Esophagus (tissue), 2 donors: ENCODE data around the gene CPZ. TPM values are rescaled to one million over a fixed set of nuclear protein-coding genes. Genes with fewer than 3 reads are reported as not detected.

Source experiments
- H3K27ac ChIP-seq, 2 donors: one replicate each; pipeline ENCODE4 v1.5.1; 2013; ENCODE audit warnings: low read depth in 2 of 2, mild to moderate bottlenecking in 2 of 2, inconsistent platforms in 1 of 2, low read length in 1 of 2, moderate library complexity in 1 of 2
- H3K27me3 ChIP-seq, 2 donors: one replicate each; pipeline ENCODE4 v1.6.1; 2013; ENCODE audit warnings: low read length in 2 of 2, control low read depth in 1 of 2, mild to moderate bottlenecking in 1 of 2; ENCODE audit not compliant: insufficient read depth in 2 of 2, control insufficient read depth in 1 of 2
- H3K36me3 ChIP-seq, 2 donors: one replicate each; pipeline ENCODE4 v1.6.1; 2013; ENCODE audit warnings: low read length in 1 of 2; ENCODE audit not compliant: control insufficient read depth in 2 of 2, insufficient read depth in 2 of 2
- H3K4me1 ChIP-seq, 2 donors: one replicate each; pipeline ENCODE4 v1.6.1; 2013; ENCODE audit warnings: low read length in 1 of 2; ENCODE audit not compliant: control insufficient read depth in 2 of 2, insufficient read depth in 2 of 2
- H3K4me3 ChIP-seq, 2 donors: one replicate each; pipeline ENCODE4 v1.5.1; 2013; ENCODE audit warnings: low read length in 2 of 2, mild to moderate bottlenecking in 2 of 2, low read depth in 1 of 2, moderate library complexity in 1 of 2
- H3K9me3 ChIP-seq, 2 donors: one replicate each; pipeline ENCODE4 v1.6.1; 2013; ENCODE audit warnings: mild to moderate bottlenecking in 2 of 2, low read depth in 1 of 2, low read length in 1 of 2, moderate library complexity in 1 of 2; ENCODE audit not compliant: control insufficient read depth in 2 of 2, insufficient read depth in 1 of 2
- whole genome bisulfite sequencing, 2 donors: extraction: QIAGEN DNeasy Blood & Tissue Kit; methylation state at CpG; one replicate each; pipeline ENCODE4 v1.1.7; 2013; 5-methylcytosine and 5-hydroxymethylcytosine counted together
- polyA plus RNA-seq, 2 donors: library from polyadenylated mRNA; stranded (reverse); fragments of 200-250 nt; gene quantifications; one replicate each; pipeline ENCODE4 v1.2.3, GENCODE V29; 2013
- donor health status: healthy with polysubstance abuse.
- donor health status: Bipolar disorder and iron deficiency.

The CPZ gene
- polyA plus RNA-seq, 2 donors = 3.4 to 7.2 TPM

- H3K27ac ChIP-seq = no peak overlapping the region
- no peaks in the 10 kb centered on the region for H3K27me3 ChIP-seq
- H3K4me3 ChIP-seq = no peak overlapping the region
- peaks cover 0 to 2% of the 10 kb centered on the region in 2 donors for H3K36me3 ChIP-seq
- peaks cover 0 to 8% of the 10 kb centered on the region in 2 donors for H3K9me3 ChIP-seq
- H3K4me1 ChIP-seq = peaks cover 4 to 6% of the 10 kb centered on the region in 2 donors
- WGBS, 2 donors = 36 to 39% methylated on average over 6 of the region's 6 CpGs
Observed at GRCh38 chr4:8585186-8585585, 7.4 kb upstream of the CPZ start.

GRCh38 chr4:8585721-8586212, 6.8 kb upstream of the CPZ start:
- H3K27me3 ChIP-seq = no peaks in the 10 kb centered on the region
- no peak overlapping the region for H3K4me3 ChIP-seq
- peaks cover 3 to 6% of the 10 kb centered on the region in 2 donors for H3K4me1 ChIP-seq
- 46 to 55% methylated on average over 7 of the region's 7 CpGs for WGBS, 2 donors
- H3K36me3 ChIP-seq = peaks cover 0 to 2% of the 10 kb centered on the region in 2 donors
- no peak overlapping the region for H3K27ac ChIP-seq
- peaks cover 0 to 8% of the 10 kb centered on the region in 2 donors for H3K9me3 ChIP-seq

- 50 to 52% methylated on average over 5 of the region's 5 CpGs for WGBS, 2 donors
- peaks cover 2 to 3% of the 10 kb centered on the region in 2 donors for H3K4me1 ChIP-seq
- peaks cover 0 to 6% of the 10 kb centered on the region in 2 donors for H3K9me3 ChIP-seq
- peaks cover 0 to 2% of the 10 kb centered on the region in 2 donors for H3K36me3 ChIP-seq
- no peaks in the 10 kb centered on the region for H3K27me3 ChIP-seq
- no peak overlapping the region for H3K27ac ChIP-seq
- no peak overlapping the region for H3K4me3 ChIP-seq
Observed at GRCh38 chr4:8586246-8586645, 6.3 kb upstream of the CPZ start.

GRCh38 chr4:8586671-8587468, 5.7 kb upstream of the CPZ start:
- H3K27me3 ChIP-seq = peaks cover 0 to 1% of the 10 kb centered on the region in 2 donors
- peaks cover 0 to 2% of the 10 kb centered on the region in 2 donors for H3K9me3 ChIP-seq
- 68 to 76% methylated on average over 34 to 37 of the region's 37 CpGs for WGBS, 2 donors
- no peak overlapping the region for H3K27ac ChIP-seq
- H3K4me1 ChIP-seq = peaks cover 0 to 2% of the 10 kb centered on the region in 2 donors
- H3K36me3 ChIP-seq = no peaks in the 10 kb centered on the region
- H3K4me3 ChIP-seq = no peak overlapping the region

GRCh38 chr4:8587469-8588195, 4.9 kb upstream of the CPZ start:
- Histone ChIP-seq H3K4me1 (no peaks in the 10 kb centered on the region), H3K36me3 (no peaks in the 10 kb centered on the region), H3K27ac (no peak overlapping the region), H3K9me3 (peaks cover 0 to 2% of the 10 kb centered on the region in 2 donors), H3K4me3 (no peak overlapping the region), H3K27me3 (peaks cover 0 to 9% of the 10 kb centered on the region in 2 donors)
- 76 to 80% methylated on average over 18 of the region's 18 CpGs for WGBS, 2 donors

GRCh38 chr4:8588196-8588470, 4.4 kb upstream of the CPZ start:
- no peak overlapping the region for H3K27ac ChIP-seq
- H3K27me3 ChIP-seq = peaks cover 0 to 10% of the 10 kb centered on the region in 2 donors
- no peak overlapping the region for H3K4me3 ChIP-seq
- no peaks in the 10 kb centered on the region for H3K36me3 ChIP-seq
- 89 to 90% methylated on average over 2 of the region's 2 CpGs for WGBS, 2 donors
- no peaks in the 10 kb centered on the region for H3K4me1 ChIP-seq
- H3K9me3 ChIP-seq = peaks cover 0 to 2% of the 10 kb centered on the region in 2 donors

GRCh38 chr4:8589336-8589735, 3.2 kb upstream of the CPZ start:
- Histone ChIP-seq H3K9me3 (peaks cover 0 to 2% of the 10 kb centered on the region in 2 donors), H3K4me3 (no peak overlapping the region), H3K27ac (no peak overlapping the region), H3K36me3 (no peaks in the 10 kb centered on the region), H3K27me3 (peaks cover 0 to 10% of the 10 kb centered on the region in 2 donors), H3K4me1 (no peaks in the 10 kb centered on the region)
- 77 to 81% methylated on average over 10 of the region's 10 CpGs for WGBS, 2 donors

GRCh38 chr4:8589823-8590545, 2.6 kb upstream of the CPZ start:
- no peak overlapping the region for H3K4me3 ChIP-seq
- H3K36me3 ChIP-seq = no peaks in the 10 kb centered on the region
- WGBS, 2 donors = 52 to 53% methylated on average over 11 of the region's 11 CpGs
- H3K9me3 ChIP-seq = peaks cover 0 to 2% of the 10 kb centered on the region in 2 donors
- H3K27me3 ChIP-seq = peaks cover 0 to 10% of the 10 kb centered on the region in 2 donors
- no peak overlapping the region for H3K27ac ChIP-seq
- H3K4me1 ChIP-seq = no peaks in the 10 kb centered on the region

GRCh38 chr4:8590546-8590880, 2.1 kb upstream of the CPZ start:
- Histone ChIP-seq H3K27ac (no peak overlapping the region), H3K27me3 (peaks cover 0 to 10% of the 10 kb centered on the region in 2 donors)
- WGBS, 2 donors = 76 to 83% methylated on average over 5 of the region's 5 CpGs

More at GRCh38 chr4:8590546-8590880, 2.1 kb upstream of the CPZ start:
- no peaks in the 10 kb centered on the region for H3K4me1 ChIP-seq
- H3K36me3 ChIP-seq = no peaks in the 10 kb centered on the region
- no peak overlapping the region for H3K4me3 ChIP-seq
- H3K9me3 ChIP-seq = peaks cover 0 to 2% of the 10 kb centered on the region in 2 donors
